SU-DHL-6 (cell line): ENCODE data around the gene ALPI.

Source experiments
- H2AFZ ChIP-seq: fragments of 200-600 bp; sonication (generic); 2 replicates; pipeline ENCODE4 v1.6.1; 2014; ENCODE audit warnings: low read depth, mild to moderate bottlenecking, moderate library complexity, mixed read lengths, antibody characterized with exemption, low read length; ENCODE audit not compliant: severe bottlenecking
- H3F3A ChIP-seq: fragments of 200-600 bp; shearing (Covaris generic); 2 replicates; pipeline ENCODE4 v1.6.0; 2016; ENCODE audit warnings: antibody characterized with exemption, mild to moderate bottlenecking; ENCODE audit not compliant: insufficient read depth
- H3K27ac ChIP-seq: fragments of 200-600 bp; sonication (generic); 2 replicates; pipeline ENCODE4 v1.5.1; 2016; ENCODE audit warnings: low read depth, mild to moderate bottlenecking, low read length, moderate library complexity, mixed read lengths
- H3K27me3 ChIP-seq: fragments of 200-600 bp; sonication (generic), shearing (Covaris generic); 2 replicates; pipeline ENCODE4 v1.6.0; 2014; ENCODE audit warnings: mild to moderate bottlenecking, low read length
- H3K36me3 ChIP-seq: fragments of 200-600 bp; sonication (generic); 2 replicates; pipeline ENCODE4 v1.6.1; 2014; ENCODE audit warnings: mild to moderate bottlenecking, low read length, mixed read lengths
- H3K4me2 ChIP-seq: fragments of 300-600, 200-600 bp; shearing (Covaris generic), sonication (generic); 2 replicates; pipeline ENCODE4 v1.6.0; 2014; ENCODE audit warnings: low read length, low read depth, mild to moderate bottlenecking; ENCODE audit not compliant: poor library complexity, severe bottlenecking
- H3K4me3 ChIP-seq: fragments of 200-600 bp; sonication (generic); 2 replicates; pipeline ENCODE4 v1.5.1; 2014; ENCODE audit warnings: antibody characterized with exemption, low read length, mild to moderate bottlenecking, mixed read lengths; ENCODE audit not compliant: insufficient read depth, poor library complexity, severe bottlenecking
- H3K79me2 ChIP-seq: fragments of 200-600 bp; sonication (generic); 2 replicates; pipeline ENCODE4 v1.6.1; 2014; ENCODE audit warnings: mild to moderate bottlenecking, low read length, moderate library complexity; ENCODE audit not compliant: insufficient read depth
- H3K9ac ChIP-seq: fragments of 200-600 bp; sonication (generic); 2 replicates; pipeline ENCODE4 v1.7.0; 2014; ENCODE audit warnings: mild to moderate bottlenecking, low read length
- H3K9me2 ChIP-seq: fragments of 200-600 bp; sonication (generic); replicated peaks from 2 replicates; pipeline ENCODE4 v1.6.1; 2014; ENCODE audit warnings: low read length; ENCODE audit not compliant: insufficient read depth
- H3K9me3 ChIP-seq: fragments of 200-600 bp; sonication (generic); 2 replicates; pipeline ENCODE4 v1.6.1; 2014; ENCODE audit warnings: low read length, mixed read lengths; ENCODE audit not compliant: insufficient read depth
- H4K20me1 ChIP-seq: fragments of 200-600 bp; sonication (generic); 2 replicates; pipeline ENCODE4 v1.6.1; 2014; ENCODE audit warnings: low read depth, mild to moderate bottlenecking, antibody characterized with exemption, low read length, moderate library complexity, mixed read lengths
- EZH2phosphoT487 ChIP-seq: fragments of 200-600 bp; sonication (generic), shearing (Covaris generic); conservative IDR thresholded peaks from 2 replicates; pipeline ENCODE4 v1.6.1; 2018; ENCODE audit warnings: mild to moderate bottlenecking, antibody characterized with exemption, low read length, moderate library complexity, mixed read lengths
- TF ChIP-seq, protein P1 (sequence below): fragments of 200-600 bp; sonication (generic); IDR thresholded peaks from one replicate; pipeline ENCODE4 v1.5.1; 2017; ENCODE audit warnings: antibody characterized with exemption, mild to moderate bottlenecking, low read length, moderate library complexity; ENCODE audit not compliant: insufficient read depth, poor library complexity, severe bottlenecking

ALPI gene

DNA sequence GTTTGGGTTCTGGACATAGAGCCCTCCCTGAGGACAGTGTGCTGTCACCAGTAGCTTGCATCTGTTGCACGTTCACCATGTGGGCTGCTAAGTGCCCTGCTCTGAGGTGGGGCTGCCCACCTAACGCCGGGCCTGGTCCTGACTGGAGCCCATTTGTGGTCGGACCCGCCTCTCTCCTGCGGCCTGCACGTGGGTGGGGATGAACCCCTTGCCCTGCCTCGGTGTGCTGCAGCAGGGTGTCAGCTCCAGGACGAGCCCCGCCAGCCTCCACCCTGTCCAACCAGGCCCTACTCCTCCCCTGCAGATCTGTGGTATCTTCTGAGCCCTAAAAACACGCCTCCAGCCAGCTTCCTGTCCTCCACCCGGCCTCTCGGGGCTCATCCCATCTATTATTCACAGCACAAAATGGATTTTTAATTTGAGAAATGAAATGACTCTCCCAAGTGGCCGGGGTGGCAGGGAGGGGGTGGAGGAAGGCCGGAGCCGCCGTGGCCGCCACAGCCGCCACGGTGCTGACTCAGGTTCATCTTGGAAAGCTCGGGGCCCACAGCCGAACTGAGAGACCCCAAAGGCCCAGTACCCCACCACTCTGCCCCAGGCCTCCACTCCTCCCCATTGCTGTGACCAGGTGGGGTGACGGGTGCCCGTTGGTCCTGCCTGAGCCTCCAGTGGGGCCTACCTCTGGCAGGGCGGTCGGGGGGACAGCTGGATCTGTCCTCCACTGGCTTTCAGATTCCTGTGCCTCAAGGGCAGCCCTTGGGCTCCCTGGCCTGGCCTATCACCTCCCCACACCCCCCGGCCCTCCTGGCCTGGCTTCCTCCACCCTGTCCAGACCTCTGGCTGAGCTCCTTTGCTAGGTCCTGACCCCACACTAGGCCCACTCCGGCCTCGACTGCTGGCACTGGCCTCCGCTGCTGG is 34.5 kb downstream of the ALPI start:
- Histone ChIP-seq H3K27me3 (no peaks in the 10 kb centered on the region), H4K20me1 (no peaks in the 10 kb centered on the region), H3K9me3 (no peaks in the 10 kb centered on the region), H3K79me2 (no peaks in the 10 kb centered on the region), H3K9ac (no peak overlapping the region), H3K36me3 (no peaks in the 10 kb centered on the region), H3K4me3 (no peak overlapping the region), H3K27ac (no peak overlapping the region), H3K9me2 (no peaks in the 10 kb centered on the region), H2AFZ (no peak overlapping the region), H3K4me2 (no peak overlapping the region), H3F3A (no peaks in the 10 kb centered on the region)
- TF ChIP-seq, protein P1, sequence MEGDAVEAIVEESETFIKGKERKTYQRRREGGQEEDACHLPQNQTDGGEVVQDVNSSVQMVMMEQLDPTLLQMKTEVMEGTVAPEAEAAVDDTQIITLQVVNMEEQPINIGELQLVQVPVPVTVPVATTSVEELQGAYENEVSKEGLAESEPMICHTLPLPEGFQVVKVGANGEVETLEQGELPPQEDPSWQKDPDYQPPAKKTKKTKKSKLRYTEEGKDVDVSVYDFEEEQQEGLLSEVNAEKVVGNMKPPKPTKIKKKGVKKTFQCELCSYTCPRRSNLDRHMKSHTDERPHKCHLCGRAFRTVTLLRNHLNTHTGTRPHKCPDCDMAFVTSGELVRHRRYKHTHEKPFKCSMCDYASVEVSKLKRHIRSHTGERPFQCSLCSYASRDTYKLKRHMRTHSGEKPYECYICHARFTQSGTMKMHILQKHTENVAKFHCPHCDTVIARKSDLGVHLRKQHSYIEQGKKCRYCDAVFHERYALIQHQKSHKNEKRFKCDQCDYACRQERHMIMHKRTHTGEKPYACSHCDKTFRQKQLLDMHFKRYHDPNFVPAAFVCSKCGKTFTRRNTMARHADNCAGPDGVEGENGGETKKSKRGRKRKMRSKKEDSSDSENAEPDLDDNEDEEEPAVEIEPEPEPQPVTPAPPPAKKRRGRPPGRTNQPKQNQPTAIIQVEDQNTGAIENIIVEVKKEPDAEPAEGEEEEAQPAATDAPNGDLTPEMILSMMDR: no peak
- TF ChIP-seq EZH2phosphoT487: no peak

DNA sequence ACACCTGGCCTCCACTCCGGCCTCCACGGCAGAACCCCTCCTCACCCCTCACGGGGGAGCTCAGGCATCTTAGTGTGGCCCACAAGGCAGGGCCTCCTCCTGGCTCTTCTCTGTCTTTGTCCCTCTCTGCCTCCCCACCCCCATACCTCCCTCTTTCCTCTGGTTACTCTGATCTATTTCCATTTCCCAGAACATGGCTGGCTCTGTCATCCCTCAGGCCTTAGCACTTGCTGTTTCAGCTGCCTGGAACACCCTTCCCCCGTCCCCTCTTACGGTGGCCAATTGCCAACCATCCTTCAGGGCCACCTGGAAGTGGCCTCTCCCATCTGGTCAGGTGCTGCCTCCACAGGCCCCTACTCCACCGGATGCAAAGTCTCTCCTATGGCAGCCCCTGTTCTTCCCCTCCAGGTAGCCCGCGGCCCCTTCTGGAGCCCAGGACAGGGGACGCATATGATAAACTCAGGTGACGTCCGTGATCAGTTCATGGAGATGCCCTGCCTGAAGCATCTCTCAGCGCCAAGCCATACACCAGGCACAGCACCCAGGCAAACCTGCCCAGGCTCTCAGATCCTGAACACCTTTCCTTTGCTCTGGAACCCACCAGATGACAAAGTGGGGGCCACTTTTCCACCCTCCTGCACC is 35.3 kb downstream of the ALPI start:
- Histone ChIP-seq H4K20me1 (no peaks in the 10 kb centered on the region), H3K27ac (no peak overlapping the region), H3K27me3 (no peaks in the 10 kb centered on the region), H3K9me2 (no peaks in the 10 kb centered on the region), H2AFZ (no peak overlapping the region), H3K4me2 (no peak overlapping the region), H3K9me3 (no peaks in the 10 kb centered on the region), H3K4me3 (no peak overlapping the region), H3K9ac (no peak overlapping the region), H3K79me2 (no peaks in the 10 kb centered on the region), H3K36me3 (no peaks in the 10 kb centered on the region), H3F3A (no peaks in the 10 kb centered on the region)
- no peak for TF ChIP-seq EZH2phosphoT487
- TF ChIP-seq, protein P1: no peak

DNA sequence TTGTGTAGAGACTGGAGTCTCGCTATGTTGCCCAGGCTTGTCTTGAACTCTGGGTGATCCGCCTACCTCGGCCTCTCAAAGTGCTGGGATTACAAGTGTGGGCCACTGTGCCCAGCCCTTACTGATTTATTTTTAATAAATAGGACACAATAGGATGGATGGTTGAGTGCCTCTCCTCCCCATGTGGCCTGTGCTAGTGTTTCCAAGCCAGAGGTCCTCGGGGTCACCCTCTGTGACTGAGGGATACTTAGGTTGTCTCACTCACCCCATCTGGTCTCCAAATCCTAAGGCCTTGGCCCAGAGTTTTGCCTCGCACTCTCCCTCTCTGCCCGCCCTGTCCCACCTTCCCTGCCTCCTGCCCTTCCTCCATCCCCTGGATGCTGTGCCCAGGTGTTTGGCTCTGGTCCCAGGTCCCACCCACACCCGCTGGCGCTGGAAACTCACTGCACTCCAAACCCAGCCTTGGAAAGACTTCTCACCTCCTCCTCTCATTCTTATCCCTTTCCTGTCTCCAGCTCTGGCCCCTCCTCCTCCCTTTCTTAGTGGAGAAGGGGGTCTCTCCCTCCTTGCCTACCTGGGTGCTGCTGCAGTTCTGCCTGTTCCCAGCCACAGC is 36.4 kb downstream of the ALPI start:
- TF ChIP-seq, protein P1: no peak
- no peak for TF ChIP-seq EZH2phosphoT487

More for the DNA sequence above, 36.4 kb downstream of the ALPI start:
- no peak overlapping the region for H3K27ac ChIP-seq
- H3F3A ChIP-seq: no peaks in the 10 kb centered on the region
- no peaks in the 10 kb centered on the region for H3K27me3 ChIP-seq
- H3K79me2 ChIP-seq: no peaks in the 10 kb centered on the region
- H3K9ac ChIP-seq: no peak overlapping the region
- H3K9me3 ChIP-seq: no peaks in the 10 kb centered on the region
- no peak overlapping the region for H2AFZ ChIP-seq
- H4K20me1 ChIP-seq: no peaks in the 10 kb centered on the region
- H3K36me3 ChIP-seq: no peaks in the 10 kb centered on the region
- no peak overlapping the region for H3K4me3 ChIP-seq
- no peaks in the 10 kb centered on the region for H3K9me2 ChIP-seq
- no peak overlapping the region for H3K4me2 ChIP-seq
